ENCODE measurements around the gene GOLGA6L7.
"Not testable (repeated sequence)": the region's sequence is repeated elsewhere in the genome, so short reads cannot be mapped to it uniquely, and the experiment has no call there.

The GOLGA6L7 gene

DNA sequence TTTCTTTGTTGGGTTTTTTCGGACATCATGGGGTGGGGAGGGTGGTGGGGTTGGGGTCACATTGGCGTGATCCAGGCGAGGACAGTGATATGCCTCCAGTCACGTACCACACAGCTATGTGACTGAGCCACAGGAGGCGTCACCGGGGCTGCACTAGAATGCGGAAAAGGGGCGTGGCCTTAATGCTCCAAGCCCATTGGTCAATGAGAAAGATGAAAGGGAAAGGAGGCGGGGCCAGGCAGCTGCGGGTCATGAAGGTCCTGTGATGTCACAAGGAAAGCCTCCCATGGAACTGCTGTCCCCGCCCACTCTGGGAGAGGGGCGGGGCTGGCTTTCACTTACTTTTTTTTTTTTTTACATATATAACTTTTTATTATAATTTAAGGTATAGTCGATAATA lies at the start of gene GOLGA6L7:
Gene GOLGA6L7 (minus strand): TSS at position 124 of the 400 bp plus-strand sequence. CDS start 95 bp downstream, at position 29.
- DNase-seq = not testable (repeated sequence)

GRCh38 chr15:28897861-28898585 lies 49.6 kb upstream of the GOLGA6L7 start:
- no peak for DNase-seq

- no peak for DNase-seq
Observed at GRCh38 chr15:28896951-28897350, 48.5 kb upstream of the GOLGA6L7 start.

DNA sequence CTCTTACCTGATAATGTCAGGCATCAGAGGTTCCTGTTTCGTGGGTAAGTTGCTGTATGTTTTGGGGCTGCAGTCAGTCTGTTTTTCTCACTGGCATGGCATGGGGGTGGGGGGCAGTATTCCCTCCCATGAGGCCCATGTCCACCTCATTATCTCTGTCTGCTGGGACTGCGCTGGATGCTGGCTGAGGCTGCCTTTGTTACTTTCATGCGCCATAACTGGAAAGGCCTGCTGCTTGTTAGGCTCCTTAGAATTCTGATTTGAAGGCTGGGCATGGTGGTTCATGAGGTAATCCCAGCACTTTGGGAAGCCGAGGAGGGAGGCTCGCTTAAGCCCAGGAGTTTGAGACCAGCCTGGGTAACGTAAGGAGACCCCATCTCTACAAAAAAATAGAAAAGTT lies 47.1 kb upstream of the GOLGA6L7 start:
- DNase-seq = no peak

- DNase-seq = no peak
Observed at GRCh38 chr15:28895146-28895545, 46.7 kb upstream of the GOLGA6L7 start.

DNA sequence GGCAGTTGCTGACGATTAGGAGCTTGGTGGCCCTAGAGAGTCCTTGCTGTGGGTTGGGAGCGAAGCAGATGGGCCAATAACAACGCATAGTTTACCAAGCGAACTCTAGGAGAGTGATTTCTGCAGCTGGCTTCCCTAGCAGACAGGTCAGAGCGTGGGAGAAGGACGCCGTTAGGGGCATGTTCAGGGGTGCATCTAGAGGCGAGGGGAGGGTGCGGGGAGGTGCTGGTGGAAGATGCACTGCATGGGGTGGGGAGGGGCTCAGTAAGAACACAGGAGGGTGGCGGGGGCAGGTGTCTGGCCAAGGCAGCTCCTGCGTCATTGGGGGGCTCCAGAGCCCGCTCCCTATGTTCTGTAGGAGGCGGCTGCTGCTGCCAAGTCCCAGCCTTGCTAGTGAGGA lies 46.2 kb upstream of the GOLGA6L7 start:
- DNase-seq = no peak

DNA sequence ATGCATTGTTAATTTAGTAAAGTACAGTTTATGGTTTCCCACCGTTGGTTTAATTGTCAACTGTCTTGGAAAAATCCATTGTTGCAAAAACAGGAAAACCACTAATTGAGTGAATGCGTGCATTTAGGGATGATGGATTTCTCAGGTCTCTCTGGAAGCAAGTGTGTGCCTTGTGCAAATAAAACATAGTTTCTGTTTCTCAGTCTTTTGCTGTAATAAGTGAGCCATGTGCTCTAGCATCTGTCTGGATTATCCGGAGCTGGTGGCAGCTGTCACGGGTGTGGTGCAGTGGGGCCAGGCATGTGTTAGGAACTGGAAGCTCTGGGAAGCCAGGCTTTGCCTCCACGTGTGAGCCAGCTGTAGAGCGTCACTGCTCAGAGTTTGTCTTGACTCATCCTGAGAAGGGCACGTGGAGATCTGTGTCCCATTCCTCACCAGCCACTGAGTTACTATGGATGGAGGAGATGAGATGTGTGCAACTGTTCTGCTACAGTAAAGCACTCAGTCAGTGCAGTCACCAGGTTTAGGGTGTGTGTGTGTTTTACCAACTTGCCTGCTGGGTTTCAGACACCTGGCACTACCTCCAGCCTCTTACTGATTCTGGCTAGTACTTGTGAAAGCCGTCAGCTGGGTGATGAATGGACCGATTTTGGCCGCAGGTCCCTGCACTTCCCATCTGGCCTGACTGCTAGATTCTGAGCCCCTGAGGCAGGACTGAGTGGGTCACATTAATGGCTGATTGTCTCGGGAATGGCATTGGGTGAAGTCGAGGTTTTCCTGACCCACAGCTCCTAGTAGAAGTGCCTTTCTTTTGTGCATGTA lies 44.6 kb upstream of the GOLGA6L7 start:
- no peak for DNase-seq

GRCh38 chr15:28891588-28891987 lies 43.1 kb upstream of the GOLGA6L7 start:
- no peak for DNase-seq

- no peak for DNase-seq
Observed at GRCh38 chr15:28890711-28891495, 42.5 kb upstream of the GOLGA6L7 start.

GRCh38 chr15:28890291-28890690 lies 41.8 kb upstream of the GOLGA6L7 start:
- not testable (repeated sequence) for DNase-seq

GRCh38 chr15:28889871-28890270 lies 41.4 kb upstream of the GOLGA6L7 start:
- not testable (repeated sequence) for DNase-seq

DNA sequence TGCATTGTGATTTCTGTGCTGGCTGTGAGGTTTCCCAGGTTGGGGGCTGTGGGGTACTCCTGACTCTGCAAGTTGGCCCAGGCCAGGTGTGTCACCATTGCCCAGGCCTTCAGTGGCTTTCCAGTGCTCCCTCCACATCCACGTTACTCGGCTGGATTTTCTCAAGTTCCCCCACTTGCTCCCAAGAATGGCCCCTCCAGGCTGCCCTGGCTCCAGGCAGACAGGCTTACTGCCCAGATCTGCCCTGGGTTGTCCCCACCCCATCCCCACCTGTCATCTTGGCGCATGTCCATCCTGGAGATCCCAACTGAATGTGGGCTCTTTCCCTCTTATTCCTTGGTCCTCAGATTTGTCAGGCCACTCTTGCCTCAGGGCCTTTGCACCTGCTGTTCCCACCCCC lies 40.9 kb upstream of the GOLGA6L7 start:
- no peak for DNase-seq

GRCh38 chr15:28888900-28889299 lies 40.5 kb upstream of the GOLGA6L7 start:
- DNase-seq = no peak

- DNase-seq = no peak
Observed at GRCh38 chr15:28888302-28888894, 40.0 kb upstream of the GOLGA6L7 start.

GRCh38 chr15:28887339-28888174 lies 39.1 kb upstream of the GOLGA6L7 start:
- no peak for DNase-seq

GRCh38 chr15:28886431-28887338 lies 38.2 kb upstream of the GOLGA6L7 start:
- no peak for DNase-seq

DNA sequence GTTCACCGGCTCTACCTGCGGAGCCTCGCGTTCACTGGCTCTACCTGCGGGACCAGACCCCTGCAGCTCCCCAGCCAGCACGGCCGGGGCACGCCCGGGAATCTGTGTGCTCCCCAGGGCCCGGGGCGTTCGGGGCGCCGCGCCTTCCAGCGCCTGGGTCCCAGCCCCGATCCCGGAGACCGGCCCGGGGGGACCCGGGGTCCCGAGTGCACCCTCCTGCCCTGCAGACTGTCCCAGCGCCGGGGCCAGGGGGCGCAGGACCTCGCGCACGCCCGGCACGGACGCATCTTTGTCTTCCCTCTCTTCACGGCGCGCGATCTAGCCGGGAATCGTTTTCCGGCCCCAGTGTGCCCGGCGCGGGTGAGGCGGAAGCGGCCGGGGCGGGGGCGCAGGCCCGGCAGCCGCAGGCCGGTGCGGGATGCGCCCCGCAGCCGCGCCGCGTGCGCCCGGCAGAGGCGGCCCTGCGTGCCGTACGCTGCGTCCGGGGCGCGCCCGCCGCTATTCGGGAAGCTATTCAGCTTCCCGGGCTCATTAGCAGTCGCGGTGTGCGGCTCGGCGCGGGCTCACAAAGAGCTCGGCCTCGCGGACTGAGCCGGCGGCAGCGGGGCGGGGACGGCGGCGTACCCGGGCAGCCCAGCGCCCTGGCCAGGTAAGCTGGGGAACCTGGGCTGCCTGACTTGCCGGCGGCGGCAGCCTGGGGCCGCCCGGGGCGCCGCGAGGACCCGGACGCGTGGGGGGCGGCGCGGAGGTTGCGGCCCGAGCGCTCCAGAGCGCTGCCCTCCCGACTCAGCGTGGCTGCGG lies 37.4 kb upstream of the GOLGA6L7 start, which contains the start of gene APBA2:
Gene APBA2 (plus strand): TSS at position 345 of the 801 bp plus-strand sequence. CDS start 167,911 bp downstream, outside the sequence.
- peak; percentile 47 for DNase-seq

DNA sequence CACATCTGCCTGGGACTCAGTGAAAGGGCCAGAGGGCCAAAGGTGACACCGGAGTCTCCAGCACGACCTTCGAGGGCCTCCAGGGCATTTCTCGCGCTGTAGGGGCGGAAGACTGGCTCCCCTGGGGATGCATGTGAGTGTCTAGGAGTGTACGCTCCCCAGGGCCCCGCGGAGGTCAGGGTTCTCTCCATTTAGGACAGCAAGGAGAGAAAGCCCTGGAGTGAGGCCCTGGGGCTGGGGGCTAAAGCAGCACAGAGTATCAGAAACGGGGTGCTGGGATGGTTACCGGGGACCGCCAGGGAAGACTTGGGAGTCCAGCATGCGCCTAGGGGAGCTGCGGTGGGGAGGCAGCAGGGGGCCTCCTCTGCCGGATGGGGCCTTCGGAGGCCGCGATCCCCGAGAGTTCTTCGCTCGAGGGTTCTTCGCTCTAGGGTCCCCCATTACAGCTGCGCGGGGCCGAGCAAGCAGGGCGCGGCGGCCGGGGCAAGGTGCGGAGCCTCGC lies 36.7 kb upstream of the GOLGA6L7 start:
- no peak for DNase-seq

DNA sequence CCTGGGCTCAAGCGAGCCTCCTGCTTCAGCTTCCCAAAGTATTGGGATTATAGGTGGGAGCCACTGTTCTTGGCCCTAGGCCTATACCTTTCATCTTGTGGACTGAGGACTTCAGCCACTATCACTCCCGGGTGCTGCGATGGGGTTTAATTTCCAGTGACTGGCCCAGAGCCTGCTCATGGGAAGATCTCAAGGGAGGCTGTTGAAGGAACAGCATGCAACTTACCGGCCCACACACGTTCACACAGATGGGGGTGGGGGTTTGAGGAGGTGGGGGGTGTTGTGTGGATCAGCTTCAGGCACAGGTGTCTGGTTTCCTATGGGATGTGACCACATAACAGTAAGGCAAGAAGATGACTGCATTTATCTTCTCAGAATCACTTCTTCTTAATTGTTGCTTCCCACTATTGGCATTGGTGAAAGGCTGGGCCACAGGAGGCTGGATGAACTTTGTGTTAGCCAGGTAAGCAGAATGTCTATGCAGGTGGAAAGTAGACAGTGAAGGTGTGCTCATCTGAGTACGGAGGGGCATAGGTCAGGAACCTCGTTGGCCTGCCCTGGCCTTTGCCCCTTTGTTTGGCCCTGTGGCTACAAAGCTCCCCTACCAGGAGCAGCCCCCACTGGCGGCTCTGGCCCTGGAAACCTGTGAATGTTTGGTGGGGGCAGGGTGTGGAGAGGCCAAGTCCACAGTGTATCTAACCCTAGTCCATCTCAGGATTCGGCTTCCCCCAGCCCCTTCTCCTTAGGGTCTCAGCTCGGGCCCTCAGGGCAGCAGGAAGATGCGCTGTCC lies 35.9 kb upstream of the GOLGA6L7 start:
- DNase-seq = no peak

Measured in activated naive CD4-positive, alpha-beta T cell treated with Interleukin-2 at 50 U/mL for 16 hours (primary cell).